Mononuclear cell (primary cell): ENCODE data around the gene CES3. TPM values are rescaled to one million over a fixed set of nuclear protein-coding genes. Genes with fewer than 3 reads are reported as not detected.

Source experiments
- H3K27me3 ChIP-seq: 2 replicates; pipeline ENCODE4 v1.6.0; 2011; ENCODE audit warnings: low read length, control low read depth; ENCODE audit not compliant: insufficient read depth
- H3K4me1 ChIP-seq: 2 replicates; pipeline ENCODE4 v1.5.1; 2011; ENCODE audit warnings: mild to moderate bottlenecking, low read length, control low read depth; ENCODE audit not compliant: insufficient read depth
- H3K4me3 ChIP-seq: 2 replicates; pipeline ENCODE4 v1.5.1; 2011; ENCODE audit warnings: mild to moderate bottlenecking, low read length, moderate library complexity
- H3K9me3 ChIP-seq: 2 replicates; pipeline ENCODE4 v1.5.1; 2011; ENCODE audit warnings: low read depth, mild to moderate bottlenecking, control low read depth, low read length
- total RNA-seq: library from RNA; depleted of rRNA; stranded (reverse); fragments of >200 nt; gene quantifications from one replicate; pipeline ENCODE4 v1.2.3, GENCODE V29; 2012

Gene CES3
- total RNA-seq, 1 donor: 0.63 TPM

- peaks cover 29% of the 10 kb centered on the region for H3K27me3 ChIP-seq
Measured at GRCh38 chr16:66923247-66923731, 37.8 kb upstream of the CES3 start.

DNA sequence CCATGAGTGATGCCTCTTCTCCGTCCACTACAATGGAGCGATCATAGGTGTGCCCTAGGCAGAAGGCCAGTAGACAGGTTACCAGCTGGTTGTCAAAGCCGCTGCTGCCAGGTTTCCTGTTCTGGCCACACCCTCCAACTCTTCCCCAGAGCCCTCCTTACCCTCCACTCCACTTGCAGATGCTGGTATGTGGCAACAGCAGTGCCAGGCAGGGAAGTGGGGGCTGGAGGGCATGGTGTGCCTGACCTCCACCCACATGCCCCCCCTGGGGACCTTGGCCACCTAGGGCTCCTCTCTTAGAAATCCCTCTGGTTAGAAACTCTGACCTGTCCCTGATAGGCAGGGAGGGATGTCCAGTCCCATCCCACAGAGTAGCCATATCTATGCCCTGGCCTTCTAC lies 37.2 kb upstream of the CES3 start:
- H3K27me3 ChIP-seq: peaks cover 29% of the 10 kb centered on the region

More at GRCh38 chr16:66923247-66923731, 37.8 kb upstream of the CES3 start:
- peaks cover 13% of the 10 kb centered on the region for H3K4me1 ChIP-seq
- no peak overlapping the region for H3K4me3 ChIP-seq
- no peaks in the 10 kb centered on the region for H3K9me3 ChIP-seq

GRCh38 chr16:66924527-66925321 lies 36.3 kb upstream of the CES3 start:
- Histone ChIP-seq H3K4me3 (no peak overlapping the region), H3K27me3 (peaks cover 29% of the 10 kb centered on the region), H3K4me1 (peaks cover 13% of the 10 kb centered on the region), H3K9me3 (no peaks in the 10 kb centered on the region)

More for the DNA sequence above, 37.2 kb upstream of the CES3 start:
- H3K4me1 ChIP-seq: peaks cover 13% of the 10 kb centered on the region
- no peaks in the 10 kb centered on the region for H3K9me3 ChIP-seq
- no peak overlapping the region for H3K4me3 ChIP-seq

DNA sequence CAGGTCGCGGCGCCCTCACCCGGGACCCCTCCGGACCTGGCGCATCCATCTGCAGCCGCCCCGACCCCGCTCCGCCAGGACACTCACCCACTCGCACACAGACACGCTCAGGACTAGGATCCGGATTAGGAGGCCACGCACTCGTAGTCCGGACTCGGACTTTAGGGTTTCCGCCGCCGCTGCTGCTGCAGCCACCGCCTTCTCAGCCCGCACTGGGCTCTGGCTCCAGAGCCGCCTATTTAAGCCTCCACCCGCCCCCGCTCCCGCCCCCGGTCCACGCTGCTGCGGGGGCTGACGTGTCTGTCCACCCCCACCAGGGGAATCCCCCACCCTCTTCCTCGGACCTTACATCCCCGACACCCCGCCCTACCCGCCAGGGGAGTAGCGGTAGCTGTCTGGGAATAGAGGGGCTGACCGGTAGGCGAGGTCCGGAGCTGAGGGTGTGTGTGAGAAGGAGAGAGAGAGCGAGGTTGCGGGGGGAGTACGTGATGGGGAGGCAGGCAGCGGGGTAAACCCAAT lies 35.7 kb upstream of the CES3 start, which contains the start of gene RRAD:
RRAD (minus strand) TSS at position 214 of the 519 bp plus-strand sequence. CDS start 356 bp downstream, outside the sequence.
- Histone ChIP-seq H3K27me3 (peaks cover 29% of the 10 kb centered on the region), H3K9me3 (no peaks in the 10 kb centered on the region), H3K4me1 (peaks cover 13% of the 10 kb centered on the region), H3K4me3 (no peak within 1 kb of the TSS)

GRCh38 chr16:66926171-66926947 lies 34.7 kb upstream of the CES3 start:
- Histone ChIP-seq H3K27me3 (peaks cover 29% of the 10 kb centered on the region), H3K4me3 (no peak overlapping the region), H3K9me3 (no peaks in the 10 kb centered on the region), H3K4me1 (peaks cover 13% of the 10 kb centered on the region)

DNA sequence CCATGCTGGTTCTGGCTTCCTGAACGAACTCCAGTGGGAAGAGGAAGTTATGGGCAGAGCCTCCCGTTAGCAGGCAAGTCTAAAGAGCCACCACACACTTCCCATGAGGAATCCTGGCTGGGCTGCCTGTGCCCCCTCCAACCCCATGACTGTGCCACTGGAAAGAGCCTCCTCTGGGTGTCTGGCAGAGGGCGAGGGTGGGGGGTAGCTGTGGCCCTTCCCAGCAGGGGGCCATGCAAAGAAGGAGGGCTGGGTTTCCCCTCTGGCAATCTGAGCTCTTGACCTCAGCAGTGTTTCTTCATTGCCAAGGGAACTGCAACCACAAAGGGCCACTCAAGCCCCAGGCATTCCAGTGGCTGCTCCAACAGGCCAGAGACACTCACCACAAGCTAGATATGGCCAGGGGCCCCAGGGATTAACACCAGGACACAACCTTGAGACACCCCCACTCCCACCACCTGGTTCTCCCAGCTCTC lies 34.1 kb upstream of the CES3 start:
- Histone ChIP-seq H3K9me3 (no peaks in the 10 kb centered on the region), H3K4me3 (no peak overlapping the region), H3K4me1 (peaks cover 13% of the 10 kb centered on the region), H3K27me3 (peaks cover 29% of the 10 kb centered on the region)

DNA sequence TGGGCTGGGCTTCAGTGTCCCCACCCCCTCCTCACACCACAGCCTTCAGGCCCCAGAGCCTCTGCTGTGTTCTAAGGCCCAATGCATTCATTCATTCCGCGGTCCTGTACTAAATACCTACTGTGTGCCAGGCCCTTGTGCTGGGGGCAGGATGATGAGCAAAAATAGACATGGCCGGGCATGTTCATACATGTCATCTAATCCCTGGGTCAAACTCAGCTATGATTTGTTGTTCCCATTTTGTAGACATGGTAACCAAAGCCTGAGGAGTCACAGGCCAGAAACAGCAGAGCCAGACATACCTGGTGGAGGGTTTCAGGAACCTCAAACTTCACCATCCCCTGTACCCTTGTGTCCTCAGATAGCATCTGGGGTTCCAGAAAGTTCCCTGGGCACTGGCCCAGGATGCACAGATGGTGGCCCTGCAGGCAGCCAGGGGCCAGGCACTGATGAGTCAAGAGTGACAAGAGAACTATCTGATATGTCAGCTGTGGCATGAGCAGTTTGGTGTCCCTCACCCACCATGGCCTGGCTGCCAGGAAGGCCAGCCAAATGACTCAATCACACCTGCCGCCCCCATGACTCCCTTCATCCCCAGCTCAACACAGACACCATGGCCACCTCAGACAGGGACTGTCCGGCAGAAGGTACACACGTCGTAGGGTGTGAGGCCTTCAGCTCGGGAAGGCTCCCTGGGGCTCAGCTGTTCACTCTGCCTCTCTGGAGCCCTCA lies 33.0 kb upstream of the CES3 start:
- no peak overlapping the region for H3K4me3 ChIP-seq
- H3K9me3 ChIP-seq: no peaks in the 10 kb centered on the region
- peaks cover 29% of the 10 kb centered on the region for H3K27me3 ChIP-seq
- peaks cover 20% of the 10 kb centered on the region for H3K4me1 ChIP-seq

DNA sequence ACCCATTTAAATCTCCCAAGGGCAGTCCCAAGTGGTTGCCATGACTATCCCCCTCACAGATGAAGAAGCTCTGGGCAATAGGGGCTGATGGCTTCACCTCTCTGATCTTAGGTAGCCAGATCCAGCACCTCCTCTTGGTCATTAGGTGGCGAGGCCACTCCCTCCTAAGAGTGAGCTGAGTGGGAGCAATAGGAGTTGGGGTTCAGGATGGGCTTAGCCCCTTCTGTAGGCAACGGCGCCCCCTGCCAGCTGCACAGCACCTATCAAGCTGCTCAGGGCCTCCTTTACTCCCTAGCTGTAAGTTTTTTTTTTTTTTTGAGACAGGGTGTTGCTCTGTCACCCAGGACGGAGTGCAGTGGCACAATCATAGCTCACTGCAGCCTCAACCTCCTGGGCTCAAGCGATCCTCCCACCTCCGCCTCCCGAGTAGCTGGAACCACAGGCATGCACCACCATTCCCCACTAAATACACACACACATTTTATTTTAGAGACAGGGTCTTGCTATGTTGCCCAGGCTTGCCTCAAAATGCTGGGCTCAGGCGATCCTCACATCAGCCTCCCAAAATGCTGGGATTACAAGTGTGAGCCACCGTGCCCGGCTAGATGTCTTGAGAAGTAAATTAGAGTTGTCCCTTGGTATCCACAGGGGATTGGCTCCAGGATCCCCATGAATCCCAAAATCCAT lies 32.2 kb upstream of the CES3 start:
- H3K4me1 ChIP-seq: peaks cover 28% of the 10 kb centered on the region
- no peaks in the 10 kb centered on the region for H3K9me3 ChIP-seq
- H3K4me3 ChIP-seq: no peak overlapping the region
- H3K27me3 ChIP-seq: peaks cover 24% of the 10 kb centered on the region

DNA sequence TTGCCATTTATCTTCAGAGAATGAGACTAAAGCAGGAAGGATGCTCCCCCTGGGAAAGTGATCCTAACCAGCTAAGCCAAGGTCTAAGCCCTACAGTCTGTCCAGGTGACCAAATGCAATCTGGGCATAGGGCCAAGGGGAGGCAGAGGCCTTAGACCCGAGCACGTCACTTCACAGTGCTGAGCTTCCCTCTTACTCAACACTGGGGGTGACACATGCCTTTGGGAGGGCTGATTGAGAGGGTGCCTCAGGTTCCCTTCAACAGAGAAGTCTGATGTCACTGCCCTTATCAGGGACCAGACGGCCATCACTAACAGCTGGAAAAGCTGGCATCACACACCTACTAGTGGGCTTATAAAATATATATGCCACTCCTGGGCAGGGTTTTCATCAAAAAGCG lies 30.9 kb upstream of the CES3 start:
- peaks cover 13% of the 10 kb centered on the region for H3K27me3 ChIP-seq
- H3K4me3 ChIP-seq: no peak overlapping the region
- no peaks in the 10 kb centered on the region for H3K9me3 ChIP-seq
- peaks cover 24% of the 10 kb centered on the region for H3K4me1 ChIP-seq

DNA sequence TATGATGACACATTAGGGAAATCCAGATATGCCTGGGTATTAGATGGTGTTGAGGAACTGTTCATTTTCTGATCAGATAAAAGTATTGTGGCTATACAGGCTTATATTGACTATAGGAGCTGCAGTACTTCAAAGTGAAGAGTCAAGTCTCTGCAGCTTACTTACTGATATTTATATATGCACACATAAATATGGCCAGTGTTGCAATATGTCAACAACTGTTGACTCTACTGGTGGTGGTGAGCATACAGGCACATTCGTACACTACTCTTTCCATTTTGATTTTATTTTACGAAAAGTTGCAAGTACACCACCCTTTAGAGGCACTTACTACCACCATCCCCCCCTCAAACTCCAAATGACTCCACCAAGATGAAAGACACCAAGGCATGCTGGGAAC lies 29.4 kb upstream of the CES3 start:
- Histone ChIP-seq H3K27me3 (no peaks in the 10 kb centered on the region), H3K4me1 (peaks cover 31% of the 10 kb centered on the region), H3K4me3 (no peak overlapping the region), H3K9me3 (no peaks in the 10 kb centered on the region)

- H3K4me1 ChIP-seq: peaks cover 33% of the 10 kb centered on the region
- H3K4me3 ChIP-seq: no peak overlapping the region
- no peaks in the 10 kb centered on the region for H3K9me3 ChIP-seq
- H3K27me3 ChIP-seq: no peaks in the 10 kb centered on the region
Measured at GRCh38 chr16:66932076-66932475, 29.0 kb upstream of the CES3 start.

DNA sequence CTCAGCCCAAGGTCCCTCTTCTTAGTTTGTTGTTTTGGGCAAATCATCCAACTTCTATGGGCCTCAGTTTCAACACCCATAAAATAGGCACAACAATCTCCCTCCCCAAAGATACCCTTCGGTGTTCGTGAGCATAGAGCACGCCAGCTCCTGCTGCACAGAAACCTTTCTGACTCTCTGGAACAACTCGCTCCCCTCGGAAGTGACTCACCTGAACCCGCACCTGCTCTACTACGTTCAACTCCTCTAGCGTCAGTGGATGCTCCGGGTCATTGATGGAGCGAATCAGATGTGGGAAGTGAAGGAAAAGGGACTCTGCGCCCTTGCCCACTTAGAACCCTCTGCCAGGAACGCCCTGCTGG lies 27.3 kb upstream of the CES3 start:
- H3K27me3 ChIP-seq: no peaks in the 10 kb centered on the region
- peaks cover 33% of the 10 kb centered on the region for H3K4me1 ChIP-seq
- H3K9me3 ChIP-seq: no peaks in the 10 kb centered on the region
- peak overlapping the region; percentile 76 for H3K4me3 ChIP-seq

- H3K4me1 ChIP-seq: peaks cover 33% of the 10 kb centered on the region
- H3K9me3 ChIP-seq: no peaks in the 10 kb centered on the region
- peak within 1 kb of the TSS; percentile 76 for H3K4me3 ChIP-seq
- no peaks in the 10 kb centered on the region for H3K27me3 ChIP-seq
Measured at GRCh38 chr16:66934138-66934838, 26.8 kb upstream of the CES3 start, which contains the start of gene CIAO2B. Gene CIAO2B (minus strand): TSS chr16:66934402. CDS start chr16:66934364, 38 bp downstream.
